C4-2B (cell line): Measurements from ENCODE around the gene RASGEF1B.

ENCODE experiments used
- H3K27ac ChIP-seq: fragments of 450-650 bp; 2 replicates; pipeline ENCODE4 v1.5.1; 2017
- CTCF ChIP-seq: fragments of 450-650 bp; conservative IDR thresholded peaks from 2 replicates; pipeline ENCODE4 v1.5.1; 2017; ENCODE audit warnings: mild to moderate bottlenecking
- ZFX ChIP-seq: fragments of 450-650 bp; IDR thresholded peaks from 2 replicates; pipeline ENCODE4 v1.6.1; 2017

The RASGEF1B gene

GRCh38 chr4:81457921-81458520 is 13.7 kb downstream of the RASGEF1B start:
- TF ChIP-seq ZFX (no peak), CTCF (no peak)
- no peak overlapping the region for H3K27ac ChIP-seq

GRCh38 chr4:81457345-81457744 is 14.4 kb downstream of the RASGEF1B start:
- no peak overlapping the region for H3K27ac ChIP-seq
- TF ChIP-seq ZFX (no peak), CTCF (no peak)

- H3K27ac ChIP-seq: no peak overlapping the region
- no peak for TF ChIP-seq CTCF
These were observed 15.8 kb downstream of the RASGEF1B start for GRCh38 chr4:81455897-81456296.

GRCh38 chr4:81454948-81455347 is 16.8 kb downstream of the RASGEF1B start:
- TF ChIP-seq CTCF (no peak), ZFX (no peak)
- H3K27ac ChIP-seq: no peak overlapping the region

GRCh38 chr4:81454499-81454898 is 17.2 kb downstream of the RASGEF1B start:
- TF ChIP-seq ZFX (no peak), CTCF (no peak)
- no peak overlapping the region for H3K27ac ChIP-seq

GRCh38 chr4:81453024-81453423 is 18.7 kb downstream of the RASGEF1B start:
- TF ChIP-seq CTCF (no peak), ZFX (no peak)
- H3K27ac ChIP-seq: no peak overlapping the region

- TF ChIP-seq CTCF (no peak), ZFX (no peak)
- H3K27ac ChIP-seq: no peak overlapping the region
These were observed 19.2 kb downstream of the RASGEF1B start for GRCh38 chr4:81452452-81453006.
